ENCODE measurements around the gene DYRK3.

Gene DYRK3

GRCh38 chr1:206694171-206695124 lies 59.1 kb downstream of the DYRK3 start:
- H3K27me3 ChIP-seq (ENCODE audit: insufficient read depth, low read length, poor library complexity): no peaks in the 10 kb centered on the region
- H3K4me2 ChIP-seq (ENCODE audit: insufficient read depth, low read length): no peak overlapping the region
- no peak overlapping the region for H2AFZ ChIP-seq (ENCODE audit: low read depth, low read length)
- no peaks in the 10 kb centered on the region for H3K4me1 ChIP-seq (ENCODE audit: insufficient read depth, low read length)
- H3K4me3 ChIP-seq (ENCODE audit: low read depth in 1 of 2, low read length in 2 of 2): no peak overlapping the region
- DNase-seq: no peak
- H3K79me2 ChIP-seq (ENCODE audit: insufficient read depth, low read length): peaks cover 62% of the 10 kb centered on the region
- H3K9ac ChIP-seq (ENCODE audit: low read depth, low read length): no peak overlapping the region
- no peak overlapping the region for H3K27ac ChIP-seq (ENCODE audit: low read length)
- peaks cover 71% of the 10 kb centered on the region for H4K20me1 ChIP-seq (ENCODE audit: insufficient read depth, low read length)
- ATAC-seq (ENCODE audit: insufficient read depth, low read depth): no peak
- no peaks in the 10 kb centered on the region for H3K9me3 ChIP-seq (ENCODE audit: insufficient read depth, low read length, severe bottlenecking)
- 0 out of 2 replicates have a peak, but pooled peaks cover 3% of the 10 kb centered on the region for H3K36me3 ChIP-seq (ENCODE audit: insufficient read depth, low read length)
- TF ChIP-seq EZH2 (IDR thresholded peaks at IDR 0.05; ENCODE audit: borderline replicate concordance, low read depth, low read length, severe bottlenecking) (no peak), CTCF (IDR thresholded peaks at IDR 0.05; ENCODE audit: borderline replicate concordance, extremely low read depth, low read length, poor library complexity, severe bottlenecking) (no peak)

- no peak overlapping the region for H3K4me3 ChIP-seq (ENCODE audit: low read depth in 1 of 2, low read length in 2 of 2)
- H4K20me1 ChIP-seq (ENCODE audit: insufficient read depth, low read length): peaks cover 70% of the 10 kb centered on the region
- no peak overlapping the region for H2AFZ ChIP-seq (ENCODE audit: low read depth, low read length)
- no peak overlapping the region for H3K4me2 ChIP-seq (ENCODE audit: insufficient read depth, low read length)
- no peak for ATAC-seq (ENCODE audit: insufficient read depth, low read depth)
- no peak overlapping the region for H3K27ac ChIP-seq (ENCODE audit: low read length)
- H3K9ac ChIP-seq (ENCODE audit: low read depth, low read length): no peak overlapping the region
- peaks cover 56% of the 10 kb centered on the region for H3K79me2 ChIP-seq (ENCODE audit: insufficient read depth, low read length)
- no peaks in the 10 kb centered on the region for H3K9me3 ChIP-seq (ENCODE audit: insufficient read depth, low read length, severe bottlenecking)
- no peak for DNase-seq
- TF ChIP-seq EZH2 (IDR thresholded peaks at IDR 0.05; ENCODE audit: borderline replicate concordance, low read depth, low read length, severe bottlenecking) (no peak), CTCF (IDR thresholded peaks at IDR 0.05; ENCODE audit: borderline replicate concordance, extremely low read depth, low read length, poor library complexity, severe bottlenecking) (no peak)
- H3K27me3 ChIP-seq (ENCODE audit: insufficient read depth, low read length, poor library complexity): no peaks in the 10 kb centered on the region
- 0 out of 2 replicates have a peak, but pooled peaks cover 3% of the 10 kb centered on the region for H3K36me3 ChIP-seq (ENCODE audit: insufficient read depth, low read length)
- H3K4me1 ChIP-seq (ENCODE audit: insufficient read depth, low read length): no peaks in the 10 kb centered on the region
Observed at GRCh38 chr1:206695733-206696132, 60.4 kb downstream of the DYRK3 start.

- Histone ChIP-seq H3K79me2 (ENCODE audit: insufficient read depth, low read length) (peaks cover 56% of the 10 kb centered on the region), H3K4me2 (ENCODE audit: insufficient read depth, low read length) (no peak overlapping the region), H3K9ac (ENCODE audit: low read depth, low read length) (no peak overlapping the region), H3K4me3 (ENCODE audit: low read depth in 1 of 2, low read length in 2 of 2) (no peak overlapping the region), H3K4me1 (ENCODE audit: insufficient read depth, low read length) (no peaks in the 10 kb centered on the region), H3K27me3 (ENCODE audit: insufficient read depth, low read length, poor library complexity) (no peaks in the 10 kb centered on the region), H2AFZ (ENCODE audit: low read depth, low read length) (no peak overlapping the region), H3K27ac (ENCODE audit: low read length) (no peak overlapping the region), H3K36me3 (ENCODE audit: insufficient read depth, low read length) (0 out of 2 replicates have a peak, but pooled peaks cover 3% of the 10 kb centered on the region), H4K20me1 (ENCODE audit: insufficient read depth, low read length) (peaks cover 62% of the 10 kb centered on the region), H3K9me3 (ENCODE audit: insufficient read depth, low read length, severe bottlenecking) (no peaks in the 10 kb centered on the region)
- DNase-seq: no peak
- ATAC-seq (ENCODE audit: insufficient read depth, low read depth): no peak
- TF ChIP-seq EZH2 (IDR thresholded peaks at IDR 0.05; ENCODE audit: borderline replicate concordance, low read depth, low read length, severe bottlenecking) (no peak), CTCF (IDR thresholded peaks at IDR 0.05; ENCODE audit: borderline replicate concordance, extremely low read depth, low read length, poor library complexity, severe bottlenecking) (no peak)
Observed at GRCh38 chr1:206696812-206697585, 61.7 kb downstream of the DYRK3 start.

All from DND-41 (cell line).